Stimulated activated naive CD4-positive, alpha-beta T cell (primary cell): ENCODE results near the gene BSDC1.
"Not testable (repeated sequence)": the region's sequence is repeated elsewhere in the genome, so short reads cannot be mapped to it uniquely, and the experiment has no call there.

Experiments used
- DNase-seq, 6 experiments: peaks; one replicate each; lab custom pipeline; 2025; lab: John Stamatoyannopoulos, UW

BSDC1 gene

GRCh38 chr1:32394141-32394889 lies at the start of gene BSDC1:
BSDC1 (minus strand) TSS chr1:32394441; CDS start chr1:32394414, 27 bp downstream.
- peak; percentile 94 to 99 (median 97) for DNase-seq

GRCh38 chr1:32441467-32441866 lies 47.2 kb upstream of the BSDC1 start:
- DNase-seq = not testable (repeated sequence)

- not testable (repeated sequence) for DNase-seq
Measured at GRCh38 chr1:32438777-32439176, 44.5 kb upstream of the BSDC1 start.

- DNase-seq = no peak
Measured at GRCh38 chr1:32438136-32438535, 43.9 kb upstream of the BSDC1 start.

- DNase-seq = no peak
Measured at GRCh38 chr1:32431736-32432400, 37.6 kb upstream of the BSDC1 start.

- no peak for DNase-seq
Measured at GRCh38 chr1:32427264-32427963, 33.2 kb upstream of the BSDC1 start.

- no peak for DNase-seq
Measured at GRCh38 chr1:32426489-32427255, 32.4 kb upstream of the BSDC1 start.

GRCh38 chr1:32421775-32422174 lies 27.5 kb upstream of the BSDC1 start:
- no peak for DNase-seq

- no peak for DNase-seq
Measured at GRCh38 chr1:32414186-32414886, 20.1 kb upstream of the BSDC1 start.

GRCh38 chr1:32413507-32414185 lies 19.4 kb upstream of the BSDC1 start:
- peak; percentile 34 to 82 (median 60) for DNase-seq

GRCh38 chr1:32411261-32411660 lies 17.0 kb upstream of the BSDC1 start:
- DNase-seq = no peak

GRCh38 chr1:32406629-32407111 lies 12.4 kb upstream of the BSDC1 start:
- no peak for DNase-seq

- no peak for DNase-seq
Measured at GRCh38 chr1:32405672-32406467, 11.6 kb upstream of the BSDC1 start.

GRCh38 chr1:32404946-32405345 lies 10.7 kb upstream of the BSDC1 start:
- DNase-seq = no peak

- peak; percentile 3 to 44 (median 26) for DNase-seq
Measured at GRCh38 chr1:32400876-32401631, 6.8 kb upstream of the BSDC1 start.

GRCh38 chr1:32399843-32400242 lies 5.6 kb upstream of the BSDC1 start:
- no peak for DNase-seq

- no peak for DNase-seq
Measured at GRCh38 chr1:32398401-32398800, 4.2 kb upstream of the BSDC1 start.

- not testable (repeated sequence) for DNase-seq
Measured at GRCh38 chr1:32396524-32396923, 2.3 kb upstream of the BSDC1 start.

GRCh38 chr1:32394890-32395432 lies 720 bp upstream of the BSDC1 start:
- DNase-seq = peak in 1 of 6 experiments; percentile 22
